Endometrium (tissue), 2 donors: ENCODE measurements around the gene OR5M11.
"Not testable (repeated sequence)": the region's sequence is repeated elsewhere in the genome, so short reads cannot be mapped to it uniquely, and the experiment has no call there.

Source experiments
- FAIRE-seq: peaks from 2 replicates; lab custom pipeline; 2012; peaks lifted over from hg19 to GRCh38; lab: Jason Lieb, UNC
- donor health status: control.
- donor health status: control.

Gene OR5M11

GRCh38 chr11:56543157-56543556 is at the start of gene OR5M11:
Gene OR5M11 (minus strand): TSS chr11:56543257. CDS start chr11:56543257, 0 bp downstream.
- no peak for FAIRE-seq

- FAIRE-seq = not testable (repeated sequence)
Measured at GRCh38 chr11:56592088-56592717, 49.1 kb upstream of the OR5M11 start.

GRCh38 chr11:56577621-56578020 is 34.6 kb upstream of the OR5M11 start, which contains the start of gene OR5M10:
Gene OR5M10 (minus strand): TSS chr11:56577721. CDS start chr11:56577721, 0 bp downstream.
- no peak for FAIRE-seq

- no peak for FAIRE-seq
Measured at GRCh38 chr11:56558574-56558973, 15.5 kb upstream of the OR5M11 start.

GRCh38 chr11:56554691-56555090 is 11.6 kb upstream of the OR5M11 start:
- FAIRE-seq = not testable (repeated sequence)

- no peak for FAIRE-seq
Measured at GRCh38 chr11:56545531-56545930, 2.5 kb upstream of the OR5M11 start.

GRCh38 chr11:56543739-56544138 is 682 bp upstream of the OR5M11 start:
- FAIRE-seq = no peak

GRCh38 chr11:56533054-56533740 is 9.9 kb downstream of the OR5M11 start:
- no peak for FAIRE-seq

- FAIRE-seq = no peak
Measured at GRCh38 chr11:56531856-56532255, 11.2 kb downstream of the OR5M11 start.

GRCh38 chr11:56522008-56522407 is 21.0 kb downstream of the OR5M11 start:
- FAIRE-seq = no peak

- no peak for FAIRE-seq
Measured at GRCh38 chr11:56513280-56513679, 29.8 kb downstream of the OR5M11 start.

GRCh38 chr11:56509439-56509838 is 33.6 kb downstream of the OR5M11 start:
- no peak for FAIRE-seq

- FAIRE-seq = no peak
Measured at GRCh38 chr11:56497010-56497409, 46.0 kb downstream of the OR5M11 start.

GRCh38 chr11:56495117-56495516 is 47.9 kb downstream of the OR5M11 start:
- no peak for FAIRE-seq
